ENCODE data around the gene GRB10. TPM values are rescaled to one million over a fixed set of nuclear protein-coding genes. Genes with fewer than 3 reads are reported as not detected.

GRB10 gene
- total RNA-seq, 1 experiment from 2014 or later: 68.2 TPM

- Mint-ChIP-seq H3K9me3 (ENCODE audit: unreplicated experiment) (no peaks in the 10 kb centered on the region), H3K4me3 (ENCODE audit: unreplicated experiment) (no peak overlapping the region), H3K36me3 (ENCODE audit: insufficient read depth, unreplicated experiment) (peaks cover 6% of the 10 kb centered on the region), H3K27ac (ENCODE audit: low read depth, unreplicated experiment) (no peak overlapping the region), H3K4me1 (ENCODE audit: insufficient read depth, unreplicated experiment) (peaks cover 38% of the 10 kb centered on the region), H3K27me3 (ENCODE audit: insufficient read depth, unreplicated experiment) (no peaks in the 10 kb centered on the region)
- intact Hi-C loops (cut with micrococcal nuclease): no loop called here
- POLR2A ChIA-PET: interaction anchor here (0.6 kb wide), 1 partner anchor 16 kb away, joined by 4 read pairs; no protein-coding TSS in a partner anchor
- CTCF ChIA-PET: interaction anchor here (0.8 to 0.9 kb wide), 2 partner anchors 62 to 400 kb away, joined by 3 to 5 read pairs; no protein-coding TSS in a partner anchor
- TF ChIP-seq CTCF (IDR thresholded peaks at IDR 0.05; ENCODE audit: unreplicated experiment): no peak
- no TSS peak for BruUV-seq (replicated peaks)
- DNase-seq (ENCODE audit: unreplicated experiment): no peak
Measured at GRCh38 chr7:50718876-50719275, 63.8 kb downstream of the GRB10 start.

- peaks cover 6% of the 10 kb centered on the region for H3K36me3 Mint-ChIP-seq (ENCODE audit: insufficient read depth, unreplicated experiment)
- ChIA-PET POLR2A (no interaction called here), CTCF (interaction anchor here (0.7 to 1.8 kb wide), 4 partner anchors 9 to 443 kb away, joined by 3 to 5 read pairs (median 4); no protein-coding TSS in a partner anchor)
- H3K27ac Mint-ChIP-seq (ENCODE audit: low read depth, unreplicated experiment): no peak overlapping the region
- BruUV-seq (replicated peaks): no TSS peak
- no peaks in the 10 kb centered on the region for H3K27me3 Mint-ChIP-seq (ENCODE audit: insufficient read depth, unreplicated experiment)
- no peak overlapping the region for H3K4me3 Mint-ChIP-seq (ENCODE audit: unreplicated experiment)
- H3K4me1 Mint-ChIP-seq (ENCODE audit: insufficient read depth, unreplicated experiment): peaks cover 44% of the 10 kb centered on the region
- intact Hi-C loops (cut with micrococcal nuclease): no loop called here
- no peak for TF ChIP-seq CTCF (IDR thresholded peaks at IDR 0.05; ENCODE audit: unreplicated experiment)
- DNase-seq (ENCODE audit: unreplicated experiment): no peak
- H3K9me3 Mint-ChIP-seq (ENCODE audit: unreplicated experiment): no peaks in the 10 kb centered on the region
Measured at GRCh38 chr7:50718311-50718710, 64.4 kb downstream of the GRB10 start.

GRCh38 chr7:50717181-50717580, 65.5 kb downstream of the GRB10 start:
- no peaks in the 10 kb centered on the region for H3K27me3 Mint-ChIP-seq (ENCODE audit: insufficient read depth, unreplicated experiment)
- BruUV-seq (replicated peaks): no TSS peak
- intact Hi-C loops (cut with micrococcal nuclease): no loop called here

GRCh38 chr7:50714857-50715256, 67.8 kb downstream of the GRB10 start:
- Mint-ChIP-seq H3K4me1 (ENCODE audit: insufficient read depth, unreplicated experiment) (peaks cover 58% of the 10 kb centered on the region), H3K36me3 (ENCODE audit: insufficient read depth, unreplicated experiment) (peaks cover 11% of the 10 kb centered on the region), H3K27me3 (ENCODE audit: insufficient read depth, unreplicated experiment) (no peaks in the 10 kb centered on the region), H3K9me3 (ENCODE audit: unreplicated experiment) (no peaks in the 10 kb centered on the region), H3K4me3 (ENCODE audit: unreplicated experiment) (no peak overlapping the region), H3K27ac (ENCODE audit: low read depth, unreplicated experiment) (peak overlapping the region; percentile 21)
- BruUV-seq (replicated peaks): no TSS peak
- CTCF ChIA-PET: interaction anchor here (0.6 kb wide), 1 partner anchor 35 kb away, joined by 3 read pairs; no protein-coding TSS in a partner anchor
- POLR2A ChIA-PET: interaction anchor here (0.9 to 1.2 kb wide), 4 partner anchors 8 to 39 kb away, joined by 3 to 5 read pairs (median 4); no protein-coding TSS in a partner anchor
- DNase-seq (ENCODE audit: unreplicated experiment): peak; percentile 87
- intact Hi-C loops (cut with micrococcal nuclease): no loop called here
- no peak for TF ChIP-seq CTCF (IDR thresholded peaks at IDR 0.05; ENCODE audit: unreplicated experiment)

More at GRCh38 chr7:50717181-50717580, 65.5 kb downstream of the GRB10 start:
- Mint-ChIP-seq H3K27ac (ENCODE audit: low read depth, unreplicated experiment) (no peak overlapping the region), H3K36me3 (ENCODE audit: insufficient read depth, unreplicated experiment) (peaks cover 6% of the 10 kb centered on the region), H3K4me1 (ENCODE audit: insufficient read depth, unreplicated experiment) (peaks cover 55% of the 10 kb centered on the region), H3K9me3 (ENCODE audit: unreplicated experiment) (no peaks in the 10 kb centered on the region), H3K4me3 (ENCODE audit: unreplicated experiment) (no peak overlapping the region)
- POLR2A ChIA-PET: interaction anchor here (1.0 kb wide), 1 partner anchor 21 kb away, joined by 3 read pairs; no protein-coding TSS in a partner anchor
- DNase-seq (ENCODE audit: unreplicated experiment): no peak
- CTCF ChIA-PET: interaction anchor here (1.8 kb wide), 1 partner anchor 10 kb away, joined by 4 read pairs; no protein-coding TSS in a partner anchor
- TF ChIP-seq CTCF (IDR thresholded peaks at IDR 0.05; ENCODE audit: unreplicated experiment): no peak
